Activated CD4-positive, alpha-beta T cell treated with anti-CD3 and anti-CD28 coated beads, Interleukin-2, amount 10 ng/mL, durations not matched to agents 7 days and 5 days (primary cell): ENCODE results near the gene ANKS1A. TPM values are rescaled to one million over a fixed set of nuclear protein-coding genes. Genes with fewer than 3 reads are reported as not detected.

ENCODE experiments used
- CTCF ChIA-PET: fragments of 350-600 bp; sonication (Branson Sonifier 250); formaldehyde crosslinking; loops from one replicate; lab custom pipeline; 2021; ENCODE audit warnings: antibody characterized with exemption; lab: Charles Lee
- POLR2A ChIA-PET: fragments of 350-600 bp; sonication (Branson Sonifier 250); formaldehyde crosslinking; loops from one replicate; lab custom pipeline; 2021; ENCODE audit warnings: antibody characterized with exemption; lab: Charles Lee
- DNase-seq: peaks from one replicate; pipeline ENCODE4 v3.0.0-alpha.2; 2020
- H3K27ac Mint-ChIP-seq: one replicate; pipeline ENCODE4 v1.8.0; 2021; ENCODE audit warnings: mild to moderate bottlenecking, moderate library complexity, mixed read lengths
- H3K27me3 Mint-ChIP-seq: one replicate; pipeline ENCODE4 v1.8.0; 2021; ENCODE audit warnings: mixed read lengths
- H3K36me3 Mint-ChIP-seq: one replicate; pipeline ENCODE4 v1.8.0; 2021; ENCODE audit warnings: low read depth, mixed read lengths
- H3K4me1 Mint-ChIP-seq: one replicate; pipeline ENCODE4 v1.8.0; 2021; ENCODE audit warnings: mixed read lengths
- H3K4me3 Mint-ChIP-seq: one replicate; pipeline ENCODE4 v1.8.0; 2021; ENCODE audit warnings: mild to moderate bottlenecking, moderate library complexity, mixed read lengths
- H3K9me3 Mint-ChIP-seq: one replicate; pipeline ENCODE4 v1.8.0; 2021; ENCODE audit warnings: mixed read lengths
- total RNA-seq, 2 experiments: library from RNA; stranded (reverse); gene quantifications; one replicate each; pipeline ENCODE4 v1.2.3, GENCODE V29; 2021

Gene ANKS1A
- total RNA-seq, 2 experiments from 2014 or later: 8.4 to 8.8 TPM

- Mint-ChIP-seq H3K27me3 (no peaks in the 10 kb centered on the region), H3K27ac (no peak overlapping the region), H3K4me1 (no peaks in the 10 kb centered on the region), H3K9me3 (no peaks in the 10 kb centered on the region), H3K4me3 (no peak overlapping the region), H3K36me3 (no peaks in the 10 kb centered on the region)
- no peak for DNase-seq
- CTCF ChIA-PET: interaction anchor here (1.0 kb wide), 1 partner anchor 26 kb away, joined by 3 read pairs; no protein-coding TSS in a partner anchor
- POLR2A ChIA-PET: no interaction called here
These were observed 184.9 kb downstream of the ANKS1A start for GRCh38 chr6:35073766-35074471.

GRCh38 chr6:35076997-35077712, 188.1 kb downstream of the ANKS1A start:
- DNase-seq: no peak
- ChIA-PET POLR2A (no interaction called here), CTCF (interaction anchor here (0.7 to 1.4 kb wide), 6 partner anchors 10 to 36 kb away, joined by 3 to 6 read pairs (median 3); no protein-coding TSS in a partner anchor)
- H3K4me3 Mint-ChIP-seq: no peak overlapping the region
- H3K9me3 Mint-ChIP-seq: no peaks in the 10 kb centered on the region
- peaks cover 2% of the 10 kb centered on the region for H3K4me1 Mint-ChIP-seq
- H3K36me3 Mint-ChIP-seq: no peaks in the 10 kb centered on the region
- H3K27me3 Mint-ChIP-seq: no peaks in the 10 kb centered on the region
- no peak overlapping the region for H3K27ac Mint-ChIP-seq

- no peaks in the 10 kb centered on the region for H3K9me3 Mint-ChIP-seq
- CTCF ChIA-PET: interaction anchor here (1.0 to 1.4 kb wide), 3 partner anchors 13 to 25 kb away, joined by 3 to 5 read pairs (median 3); no protein-coding TSS in a partner anchor
- H3K27ac Mint-ChIP-seq: no peak overlapping the region
These were observed 188.7 kb downstream of the ANKS1A start for GRCh38 chr6:35077713-35078105.

DNA sequence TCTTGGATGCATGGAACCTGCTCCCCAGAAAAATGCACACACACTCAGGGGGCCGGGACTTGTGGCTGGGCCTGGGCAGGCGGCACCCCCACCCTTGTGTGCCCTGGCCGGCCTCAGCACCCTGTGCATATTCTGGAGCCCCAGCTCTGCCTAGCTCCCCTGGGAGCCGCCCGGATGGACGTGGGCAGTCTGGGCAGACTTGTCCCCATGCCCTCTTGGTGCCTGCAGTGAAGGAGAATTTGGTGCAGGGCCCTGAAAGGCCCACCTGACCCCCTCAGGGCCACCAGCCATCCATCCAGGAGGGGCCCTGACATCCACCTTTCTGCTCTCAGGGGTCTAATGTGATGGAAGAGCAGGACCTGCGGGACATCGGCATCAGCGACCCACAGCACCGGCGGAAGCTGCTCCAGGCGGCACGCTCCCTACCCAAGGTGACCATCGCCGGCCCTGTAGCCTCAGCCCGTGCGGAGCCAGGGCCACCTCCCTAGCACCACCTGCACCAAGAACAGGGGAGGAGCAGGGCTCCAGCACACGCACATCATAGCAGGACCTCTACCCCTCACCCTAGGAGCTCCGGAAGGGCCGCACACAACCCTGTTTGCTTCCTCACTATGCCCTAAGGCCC, 189.3 kb downstream of the ANKS1A start:
- H3K9me3 Mint-ChIP-seq: no peaks in the 10 kb centered on the region
- DNase-seq: no peak
- POLR2A ChIA-PET: no interaction called here
- H3K4me3 Mint-ChIP-seq: no peak overlapping the region
- no peak overlapping the region for H3K27ac Mint-ChIP-seq
- no peaks in the 10 kb centered on the region for H3K36me3 Mint-ChIP-seq
- CTCF ChIA-PET: interaction anchor here (1.0 to 1.4 kb wide), 3 partner anchors 12 to 26 kb away, joined by 3 to 5 read pairs (median 3); no protein-coding TSS in a partner anchor
- H3K27me3 Mint-ChIP-seq: no peaks in the 10 kb centered on the region
- H3K4me1 Mint-ChIP-seq: peaks cover 2% of the 10 kb centered on the region

More at GRCh38 chr6:35077713-35078105, 188.7 kb downstream of the ANKS1A start:
- Mint-ChIP-seq H3K27me3 (no peaks in the 10 kb centered on the region), H3K36me3 (no peaks in the 10 kb centered on the region), H3K4me3 (no peak overlapping the region), H3K4me1 (peaks cover 2% of the 10 kb centered on the region)
- no peak for DNase-seq
- POLR2A ChIA-PET: no interaction called here

DNA sequence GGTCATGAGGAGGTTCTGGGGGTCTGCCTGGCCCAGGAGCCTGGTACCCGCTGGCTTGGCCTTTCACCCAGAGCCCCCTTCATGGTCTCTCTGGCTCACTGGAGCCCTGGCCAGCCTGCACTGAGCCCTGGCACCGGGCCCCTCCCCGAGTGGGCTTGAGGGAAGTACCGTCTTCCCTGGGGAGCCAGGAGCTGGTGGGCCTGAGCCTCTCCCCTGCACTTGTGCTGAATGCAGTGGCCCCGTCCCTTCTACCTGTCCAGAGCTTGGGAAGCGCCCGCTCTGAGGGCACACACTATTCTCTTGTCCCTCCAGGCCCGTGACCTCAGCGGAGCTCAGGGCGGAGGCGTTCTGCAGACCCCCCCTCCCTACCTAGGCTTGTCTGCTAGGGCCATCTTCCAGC, 189.8 kb downstream of the ANKS1A start:
- Mint-ChIP-seq H3K4me3 (no peak overlapping the region), H3K4me1 (peaks cover 2% of the 10 kb centered on the region), H3K36me3 (no peaks in the 10 kb centered on the region), H3K27ac (no peak overlapping the region), H3K9me3 (no peaks in the 10 kb centered on the region), H3K27me3 (no peaks in the 10 kb centered on the region)
- ChIA-PET CTCF (no interaction called here), POLR2A (no interaction called here)
- DNase-seq: no peak

DNA sequence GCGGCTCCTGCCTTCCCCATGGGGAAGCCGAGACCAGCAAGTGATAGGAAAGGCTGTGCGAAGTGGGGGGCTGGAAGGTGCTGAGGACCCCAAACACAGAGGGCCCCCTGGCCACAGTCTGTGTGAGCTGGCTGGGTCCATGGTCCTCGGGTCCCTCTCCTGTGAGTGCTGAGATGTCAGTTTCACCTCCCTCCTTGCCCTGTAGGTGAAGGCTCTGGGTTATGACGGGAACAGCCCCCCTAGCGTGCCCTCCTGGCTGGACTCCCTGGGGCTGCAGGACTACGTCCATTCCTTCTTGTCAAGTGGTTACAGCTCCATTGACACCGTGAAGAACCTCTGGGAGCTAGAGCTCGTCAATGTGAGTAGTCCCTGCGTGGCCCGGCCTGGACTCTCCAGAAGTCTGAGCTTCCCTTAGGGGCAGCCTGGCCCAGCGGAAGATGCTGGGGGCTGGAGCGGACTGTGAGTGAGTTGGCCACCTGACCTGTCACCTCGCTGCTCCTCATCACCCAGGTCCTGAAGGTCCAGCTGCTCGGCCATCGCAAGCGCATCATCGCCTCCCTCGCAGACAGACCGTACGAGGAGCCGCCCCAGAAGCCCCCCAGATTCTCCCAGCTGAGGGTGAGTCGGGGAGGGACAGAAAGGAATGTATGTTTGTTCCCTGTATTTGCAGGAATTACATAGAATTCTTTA, 190.4 kb downstream of the ANKS1A start:
- Mint-ChIP-seq H3K27ac (no peak overlapping the region), H3K27me3 (no peaks in the 10 kb centered on the region), H3K4me3 (no peak overlapping the region), H3K4me1 (peaks cover 2% of the 10 kb centered on the region), H3K36me3 (no peaks in the 10 kb centered on the region), H3K9me3 (no peaks in the 10 kb centered on the region)
- DNase-seq: no peak
- CTCF ChIA-PET: no interaction called here
- POLR2A ChIA-PET: no interaction called here

- Mint-ChIP-seq H3K27ac (no peak overlapping the region), H3K4me3 (no peak overlapping the region), H3K36me3 (no peaks in the 10 kb centered on the region), H3K27me3 (no peaks in the 10 kb centered on the region), H3K4me1 (peaks cover 2% of the 10 kb centered on the region), H3K9me3 (no peaks in the 10 kb centered on the region)
- ChIA-PET CTCF (no interaction called here), POLR2A (no interaction called here)
- DNase-seq: no peak
These were observed 191.1 kb downstream of the ANKS1A start for GRCh38 chr6:35080016-35080680.

- Mint-ChIP-seq H3K27me3 (no peaks in the 10 kb centered on the region), H3K27ac (no peak overlapping the region), H3K4me3 (no peak overlapping the region), H3K36me3 (no peaks in the 10 kb centered on the region), H3K4me1 (peaks cover 2% of the 10 kb centered on the region), H3K9me3 (no peaks in the 10 kb centered on the region)
- no peak for DNase-seq
- CTCF ChIA-PET: no interaction called here
- POLR2A ChIA-PET: no interaction called here
These were observed 191.9 kb downstream of the ANKS1A start for GRCh38 chr6:35080821-35081425.

DNA sequence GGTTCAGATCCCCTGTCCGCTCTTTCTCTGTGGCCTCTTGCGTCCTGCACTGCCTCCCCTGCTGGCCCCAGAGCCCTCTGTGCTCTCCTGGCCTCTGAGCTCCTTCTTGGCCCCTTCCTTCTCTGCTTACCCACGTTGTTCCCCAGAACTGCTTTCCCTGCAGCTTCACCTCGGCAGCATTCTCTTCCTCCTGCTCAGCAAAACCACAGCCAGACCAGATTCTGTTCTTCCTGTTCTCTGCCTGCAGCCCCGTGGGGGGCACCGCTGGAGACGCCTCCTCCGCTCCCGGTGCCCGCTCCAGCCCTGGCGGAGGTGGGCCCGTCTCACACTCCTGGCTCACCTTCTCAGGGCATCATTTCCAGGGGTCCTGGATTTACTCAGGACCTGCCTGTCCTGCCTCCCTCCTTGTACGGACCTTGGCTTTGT, 192.4 kb downstream of the ANKS1A start:
- H3K4me1 Mint-ChIP-seq: peaks cover 2% of the 10 kb centered on the region

DNA sequence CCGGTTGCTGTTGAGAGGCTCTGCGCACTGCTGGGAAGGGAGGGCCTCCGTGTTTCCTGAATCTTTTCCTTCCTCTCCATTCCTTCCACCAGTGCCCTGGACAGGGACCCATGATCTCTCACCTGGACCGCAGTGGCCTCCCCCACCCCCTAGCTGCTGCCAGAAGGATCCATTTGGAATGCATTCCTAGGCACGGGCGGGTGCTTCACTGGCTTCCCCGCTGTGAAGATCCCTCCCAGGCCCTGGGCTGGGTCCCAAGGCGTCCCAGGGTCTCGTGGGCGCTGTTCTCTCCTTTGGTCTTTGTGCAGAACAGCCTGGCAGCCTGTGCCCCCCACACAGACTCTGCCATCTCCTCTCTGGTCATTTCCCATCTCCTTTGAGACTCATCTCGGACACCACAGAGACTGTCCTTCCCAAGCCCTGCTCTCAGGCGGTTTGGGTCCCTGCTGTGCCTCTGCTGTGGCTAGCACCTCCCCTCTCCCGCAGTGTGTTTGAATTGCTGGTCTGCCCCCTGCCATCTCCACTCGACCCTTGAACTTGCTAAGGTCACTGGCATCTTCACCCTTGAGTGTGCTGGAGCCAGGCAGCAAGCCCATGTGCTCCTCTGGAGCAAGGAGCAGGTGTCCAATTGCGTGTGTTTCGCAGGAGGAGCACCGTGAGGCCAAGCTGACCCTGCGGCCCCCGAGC, 193.1 kb downstream of the ANKS1A start:
- Mint-ChIP-seq H3K4me3 (no peak overlapping the region), H3K36me3 (no peaks in the 10 kb centered on the region), H3K27ac (no peak overlapping the region), H3K9me3 (no peaks in the 10 kb centered on the region), H3K4me1 (peaks cover 2% of the 10 kb centered on the region), H3K27me3 (no peaks in the 10 kb centered on the region)
- DNase-seq: no peak
- POLR2A ChIA-PET: no interaction called here
- CTCF ChIA-PET: no interaction called here

More for the DNA sequence above, 192.4 kb downstream of the ANKS1A start:
- no peak overlapping the region for H3K4me3 Mint-ChIP-seq
- ChIA-PET CTCF (no interaction called here), POLR2A (no interaction called here)
- H3K27ac Mint-ChIP-seq: peak overlapping the region; percentile 69
- H3K27me3 Mint-ChIP-seq: no peaks in the 10 kb centered on the region
- no peaks in the 10 kb centered on the region for H3K36me3 Mint-ChIP-seq
- no peaks in the 10 kb centered on the region for H3K9me3 Mint-ChIP-seq
- no peak for DNase-seq

- DNase-seq: no peak
- H3K27me3 Mint-ChIP-seq: no peaks in the 10 kb centered on the region
- H3K27ac Mint-ChIP-seq: no peak overlapping the region
- H3K4me3 Mint-ChIP-seq: no peak overlapping the region
- ChIA-PET POLR2A (no interaction called here), CTCF (no interaction called here)
- no peaks in the 10 kb centered on the region for H3K9me3 Mint-ChIP-seq
- H3K4me1 Mint-ChIP-seq: peaks cover 2% of the 10 kb centered on the region
- H3K36me3 Mint-ChIP-seq: no peaks in the 10 kb centered on the region
These were observed 193.8 kb downstream of the ANKS1A start for GRCh38 chr6:35082733-35083403.
